Stimulated activated CD8-positive, alpha-beta memory T cell treated with anti-CD3 and anti-CD28 coated beads, Interleukin-2, amount 100 ng/mL, for 48 hours (primary cell): ENCODE data around the gene VAV3.

Source experiments
- DNase-seq, 2 donors: peaks; one replicate each; pipeline ENCODE4 v3.0.0-alpha.2; 2020; ENCODE audit warnings: low read depth in 2 of 2

VAV3 gene

GRCh38 chr1:107593501-107594209, 371.3 kb downstream of the VAV3 start:
- no peak for DNase-seq

GRCh38 chr1:107590900-107591622, 373.9 kb downstream of the VAV3 start:
- no peak for DNase-seq

- no peak for DNase-seq
Measured at GRCh38 chr1:107590087-107590486, 374.9 kb downstream of the VAV3 start.

- DNase-seq = no peak
Measured at GRCh38 chr1:107588321-107588720, 376.7 kb downstream of the VAV3 start.

GRCh38 chr1:107575226-107575625, 389.8 kb downstream of the VAV3 start:
- DNase-seq = no peak

- no peak for DNase-seq
Measured at GRCh38 chr1:107574044-107574443, 390.9 kb downstream of the VAV3 start.

GRCh38 chr1:107572674-107573211, 392.2 kb downstream of the VAV3 start:
- no peak for DNase-seq

- DNase-seq = no peak
Measured at GRCh38 chr1:107570768-107571167, 394.2 kb downstream of the VAV3 start.

- DNase-seq = no peak
Measured at GRCh38 chr1:107563441-107563840, 401.5 kb downstream of the VAV3 start.

- no peak for DNase-seq
Measured at GRCh38 chr1:107559881-107560280, 405.1 kb downstream of the VAV3 start.

- DNase-seq = no peak
Measured at GRCh38 chr1:107557095-107557494, 407.9 kb downstream of the VAV3 start.

GRCh38 chr1:107555578-107555977, 409.4 kb downstream of the VAV3 start:
- DNase-seq = no peak

GRCh38 chr1:107552781-107553180, 412.2 kb downstream of the VAV3 start:
- DNase-seq = no peak

GRCh38 chr1:107551456-107551855, 413.5 kb downstream of the VAV3 start:
- no peak for DNase-seq

GRCh38 chr1:107550358-107550757, 414.6 kb downstream of the VAV3 start:
- DNase-seq = no peak

- DNase-seq = no peak
Measured at GRCh38 chr1:107549152-107549810, 415.7 kb downstream of the VAV3 start.

GRCh38 chr1:107548276-107548675, 416.7 kb downstream of the VAV3 start:
- DNase-seq = no peak

- no peak for DNase-seq
Measured at GRCh38 chr1:107547363-107548155, 417.4 kb downstream of the VAV3 start.

- DNase-seq = no peak
Measured at GRCh38 chr1:107546576-107546975, 418.4 kb downstream of the VAV3 start.

GRCh38 chr1:107545879-107546278, 419.1 kb downstream of the VAV3 start:
- DNase-seq = no peak

GRCh38 chr1:107545056-107545577, 419.9 kb downstream of the VAV3 start:
- no peak for DNase-seq

- DNase-seq = no peak
Measured at GRCh38 chr1:107544285-107544684, 420.7 kb downstream of the VAV3 start.
